HG03439 (cell line): ENCODE measurements around the gene DDX54.

Source experiments
- ATAC-seq: cut with Tn5 transposase; IDR thresholded peaks from one replicate; pipeline ENCODE4 v1.9.1; 2021; ENCODE audit warnings: mild to moderate bottlenecking, moderate library complexity; ENCODE audit not compliant: unreplicated experiment

DDX54 gene

GRCh38 chr12:113185180-113186032 is at the start of gene DDX54, which contains the start of gene RITA1:
DDX54 (minus strand) TSS chr12:113185478; CDS start chr12:113185451, 27 bp downstream.
RITA1 (plus strand) TSS chr12:113185721; CDS start chr12:113186747, 1,026 bp downstream.
- peak; percentile 58 for ATAC-seq

GRCh38 chr12:113234483-113234882 is 49.2 kb upstream of the DDX54 start:
- no peak for ATAC-seq

GRCh38 chr12:113233967-113234366 is 48.7 kb upstream of the DDX54 start:
- ATAC-seq: no peak

GRCh38 chr12:113232840-113233585 is 47.7 kb upstream of the DDX54 start:
- peak; percentile 67 for ATAC-seq

- ATAC-seq: no peak
These were observed 47.0 kb upstream of the DDX54 start for GRCh38 chr12:113232089-113232839.

GRCh38 chr12:113231235-113232088 is 46.2 kb upstream of the DDX54 start:
- no peak for ATAC-seq

GRCh38 chr12:113230315-113231234 is 45.3 kb upstream of the DDX54 start:
- no peak for ATAC-seq

GRCh38 chr12:113228394-113229028 is 43.2 kb upstream of the DDX54 start:
- ATAC-seq: no peak

GRCh38 chr12:113227686-113228391 is 42.6 kb upstream of the DDX54 start:
- no peak for ATAC-seq

GRCh38 chr12:113226696-113227568 is 41.7 kb upstream of the DDX54 start:
- no peak for ATAC-seq

GRCh38 chr12:113224955-113225354 is 39.7 kb upstream of the DDX54 start:
- no peak for ATAC-seq

GRCh38 chr12:113222730-113223531 is 37.7 kb upstream of the DDX54 start:
- no peak for ATAC-seq

- no peak for ATAC-seq
These were observed 36.9 kb upstream of the DDX54 start for GRCh38 chr12:113221997-113222729.

- ATAC-seq: peak; percentile 88
These were observed 36.1 kb upstream of the DDX54 start, which contains the start of gene TPCN1 for GRCh38 chr12:113221181-113221996. TPCN1 (plus strand) TSS chr12:113221464; CDS start chr12:113226853, 5,389 bp downstream.
